CD4-positive, alpha-beta T cell treated with Interleukin-15 for 4 hours (primary cell): ENCODE measurements around the gene KNDC1.

ENCODE experiments used
- DNase-seq: peaks from one replicate; pipeline ENCODE4 v3.0.0-alpha.2; 2020; ENCODE audit warnings: low spot score

KNDC1 gene

DNA sequence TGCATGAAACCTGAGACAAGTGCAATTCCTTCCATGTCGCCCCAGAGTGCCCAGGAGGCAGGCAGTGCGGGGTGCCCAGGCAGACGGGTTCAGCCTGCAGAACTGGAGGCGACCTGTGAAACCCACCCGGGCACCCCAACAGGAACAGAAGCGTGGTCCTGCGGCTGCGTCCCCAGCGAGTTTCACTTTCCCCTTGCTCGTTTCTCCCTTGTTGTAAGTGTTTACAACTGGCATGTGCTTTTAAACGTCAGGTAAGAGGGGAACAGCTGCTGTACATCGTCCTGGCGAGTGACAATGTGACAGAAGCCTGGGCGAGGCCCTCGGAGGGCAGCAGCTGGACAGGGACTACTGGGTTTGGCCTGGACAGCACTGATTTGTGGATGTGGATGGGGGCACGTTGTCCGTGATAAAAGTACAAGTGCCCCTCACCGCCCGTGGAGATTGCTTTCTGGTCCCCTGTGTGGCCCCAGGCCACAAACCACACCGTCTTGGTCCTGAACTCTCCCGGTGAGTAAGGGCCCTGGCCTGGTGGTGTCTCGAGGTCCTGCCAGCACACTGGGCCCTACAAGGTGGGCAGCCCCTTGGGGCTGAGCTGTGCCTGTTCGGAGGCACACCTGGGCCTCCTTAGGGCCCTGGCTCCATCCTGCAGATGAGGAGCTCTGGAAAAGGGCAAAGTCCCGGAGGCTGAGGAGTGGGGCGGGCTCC, 81.6 kb downstream of the KNDC1 start:
- DNase-seq, result peak; percentile 17

DNA sequence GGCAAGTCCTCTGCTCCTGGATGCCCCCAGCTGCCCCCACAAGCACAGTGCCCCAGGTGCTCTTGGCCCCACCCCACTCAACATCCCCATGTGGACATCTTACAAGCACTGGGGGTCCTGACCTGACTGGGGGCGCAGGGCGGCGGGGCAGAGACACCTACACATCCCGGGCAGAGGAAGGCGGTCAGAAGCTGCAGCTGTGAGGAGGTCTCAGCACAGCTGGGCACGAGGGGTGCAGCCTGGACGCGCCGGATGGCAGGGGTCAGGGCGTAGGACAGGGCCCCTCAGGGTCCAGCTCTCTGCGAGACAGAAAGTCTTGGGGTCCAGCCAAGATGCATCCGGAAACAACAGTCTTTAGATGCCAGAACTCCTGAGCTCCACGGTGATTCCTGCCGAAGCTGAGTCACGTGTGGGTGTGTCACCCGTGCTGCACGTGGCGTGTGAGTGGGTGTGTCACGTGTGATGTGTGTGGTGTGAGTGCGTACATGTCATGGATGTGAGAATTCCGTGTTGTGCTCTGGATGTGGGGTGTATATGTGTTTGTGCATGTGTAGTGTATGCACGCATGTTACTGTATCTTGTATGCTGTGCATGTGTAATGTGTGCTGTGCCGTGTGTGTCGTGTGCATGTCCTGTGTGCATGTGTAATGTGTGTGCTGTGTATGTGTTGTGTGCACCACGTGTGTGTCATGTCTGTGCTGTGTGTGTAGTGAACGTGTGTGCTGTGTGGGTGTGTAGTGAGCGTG, 82.8 kb downstream of the KNDC1 start:
- DNase-seq, result no peak

DNA sequence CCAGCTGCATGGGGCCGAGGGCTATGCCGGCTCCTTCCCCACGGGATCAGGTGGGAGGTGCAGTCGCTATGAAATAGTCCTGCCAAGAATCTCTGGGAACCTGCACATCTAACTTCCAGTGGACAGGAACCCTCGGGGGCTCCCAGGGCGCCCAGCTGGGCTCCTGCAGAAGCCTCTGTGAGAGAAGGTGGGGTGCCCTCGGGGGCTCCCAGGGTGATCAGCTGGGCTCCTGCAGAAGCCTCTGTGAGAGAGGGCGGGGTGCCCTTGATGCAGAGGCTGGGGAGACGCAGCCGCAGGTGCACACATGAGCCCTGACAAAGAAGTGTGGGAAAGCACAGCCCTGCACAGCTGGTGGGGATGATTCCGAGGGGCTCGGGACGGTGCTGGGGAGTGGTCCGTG, 83.6 kb downstream of the KNDC1 start:
- DNase-seq, result no peak

- DNase-seq, result no peak
These were observed 85.6 kb downstream of the KNDC1 start for GRCh38 chr10:133245439-133246235.

GRCh38 chr10:133246236-133246626, 86.2 kb downstream of the KNDC1 start:
- no peak for DNase-seq

GRCh38 chr10:133247681-133248333, 87.8 kb downstream of the KNDC1 start:
- no peak for DNase-seq

DNA sequence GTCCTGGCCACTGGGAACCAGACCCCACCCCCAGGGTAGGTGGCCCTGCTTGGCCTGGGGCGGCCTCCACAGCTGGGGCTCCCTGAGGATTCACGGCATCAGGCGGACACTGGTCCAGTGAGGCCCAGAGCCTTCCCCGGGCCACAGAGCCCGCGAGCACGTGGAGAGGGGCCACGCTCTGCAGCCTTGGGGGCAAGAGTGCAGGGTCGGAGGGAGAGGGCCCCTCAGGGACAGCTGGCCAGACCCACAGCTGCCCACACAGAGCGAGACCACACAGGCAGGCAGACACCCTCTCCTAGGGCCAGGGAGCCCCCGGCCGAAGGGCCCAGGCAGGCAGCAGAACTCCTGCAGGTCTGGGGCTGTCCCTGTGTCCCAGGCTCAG, 88.3 kb downstream of the KNDC1 start:
- DNase-seq, result no peak

- no peak for DNase-seq
These were observed 89.2 kb downstream of the KNDC1 start for GRCh38 chr10:133249094-133249780.

GRCh38 chr10:133249975-133250754, 90.1 kb downstream of the KNDC1 start:
- no peak for DNase-seq

- no peak for DNase-seq
These were observed 91.6 kb downstream of the KNDC1 start for GRCh38 chr10:133251388-133252222.

DNA sequence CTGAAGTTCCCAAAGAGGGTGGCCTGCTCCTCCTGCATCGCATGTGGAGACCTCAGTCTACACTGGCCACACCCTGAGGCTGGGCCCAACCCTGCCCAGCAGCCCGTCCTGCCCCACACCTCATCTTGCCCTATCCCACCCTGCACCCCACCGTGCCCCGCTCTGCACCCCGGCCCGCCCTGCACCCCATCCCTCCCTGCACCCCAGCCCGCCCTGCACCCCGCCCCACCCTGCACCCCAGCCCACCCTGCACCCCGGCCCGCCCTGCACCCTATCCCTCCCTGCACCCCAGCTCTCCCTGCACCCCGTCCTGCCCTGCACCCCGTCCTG, 92.2 kb downstream of the KNDC1 start:
- no peak for DNase-seq

- DNase-seq, result no peak
These were observed 93.4 kb downstream of the KNDC1 start for GRCh38 chr10:133253361-133253955.

DNA sequence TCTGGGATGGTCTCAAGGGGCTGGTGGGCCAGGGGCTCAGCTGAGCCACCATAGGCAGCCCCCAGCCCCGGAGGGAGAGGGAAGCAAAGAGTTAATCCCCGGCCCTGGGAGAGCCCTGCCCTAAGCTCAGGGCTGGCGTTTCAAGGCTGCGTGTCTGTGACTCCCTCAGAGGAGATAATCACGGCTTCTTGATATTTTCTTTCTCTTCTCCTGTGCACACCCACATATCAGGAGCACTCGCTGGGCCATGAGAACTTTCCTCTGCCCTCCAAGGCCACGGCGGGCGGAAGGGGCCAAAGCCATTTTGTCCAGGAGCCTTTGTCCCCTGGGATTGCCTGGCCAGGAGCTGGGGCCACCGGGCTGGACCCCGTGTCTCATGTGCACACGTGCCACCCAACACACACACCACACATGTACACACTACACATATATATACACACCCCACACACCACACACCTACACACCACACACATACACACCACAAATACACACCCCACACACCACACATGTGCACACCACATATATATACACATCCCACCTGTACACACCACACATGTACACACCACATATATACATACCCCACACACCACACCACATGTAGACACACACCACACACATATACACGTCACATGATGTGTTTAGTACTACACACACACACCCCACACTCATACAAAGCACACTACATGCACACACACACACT, 94.6 kb downstream of the KNDC1 start:
- no peak for DNase-seq

DNA sequence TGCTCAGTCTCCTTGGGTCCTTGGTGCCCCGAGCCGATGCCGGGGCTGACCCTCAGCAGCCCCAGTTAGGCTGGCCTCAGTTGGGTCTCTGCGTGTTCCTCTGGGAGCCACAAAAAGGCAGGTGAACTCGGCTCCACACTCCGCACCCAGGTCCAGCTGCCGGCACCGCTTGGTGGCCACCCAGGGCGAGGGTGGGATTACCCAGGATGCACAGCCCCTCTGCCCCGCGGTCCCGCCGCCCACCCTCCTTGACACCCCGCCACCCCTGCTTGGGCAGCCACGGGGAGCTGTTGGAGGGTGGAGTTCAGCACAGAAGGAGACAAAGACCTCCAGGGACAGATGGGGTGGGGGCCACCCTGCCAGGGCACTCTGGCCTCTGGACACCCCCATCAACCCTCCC, 95.3 kb downstream of the KNDC1 start:
- no peak for DNase-seq

- DNase-seq, result peak; percentile 21
These were observed 97.6 kb downstream of the KNDC1 start for GRCh38 chr10:133257489-133258065.

DNA sequence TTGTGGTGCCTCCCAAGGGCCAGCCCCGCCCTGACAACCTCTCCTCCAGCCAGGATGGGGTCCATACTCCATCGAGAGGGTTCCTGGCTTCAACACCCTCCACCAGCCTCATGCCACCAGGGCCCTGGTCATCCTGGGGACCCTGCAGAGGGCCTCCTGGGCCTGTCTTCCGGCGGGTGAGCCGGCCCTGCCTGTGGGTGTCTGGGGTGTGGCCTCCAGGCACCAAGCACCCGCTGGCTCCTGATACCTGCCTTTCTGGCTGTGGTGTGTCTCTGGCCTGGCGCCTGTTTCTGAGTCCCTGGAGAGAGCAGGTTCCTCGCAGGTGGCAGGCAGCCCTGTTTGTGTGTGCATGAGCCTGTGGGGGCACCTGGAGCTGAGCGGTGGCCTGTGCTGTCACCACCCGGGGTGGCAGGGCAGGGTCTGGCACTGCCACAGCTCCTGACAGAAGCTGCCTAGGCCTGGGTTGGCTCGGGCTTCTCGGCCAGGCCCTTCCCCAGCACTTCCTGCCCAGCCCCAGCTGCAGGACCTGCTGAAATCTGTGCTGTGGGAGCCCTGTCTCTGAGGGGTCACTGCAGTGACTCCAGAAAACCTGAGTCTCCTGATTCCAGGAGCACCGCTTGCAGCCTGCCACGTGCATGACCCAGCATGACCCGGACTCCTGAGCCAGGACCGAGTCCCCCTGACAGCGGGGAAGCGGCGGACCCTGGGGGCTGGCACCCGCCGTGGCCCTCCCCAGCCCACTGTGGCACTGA, 98.2 kb downstream of the KNDC1 start:
- DNase-seq, result peak; percentile 29

DNA sequence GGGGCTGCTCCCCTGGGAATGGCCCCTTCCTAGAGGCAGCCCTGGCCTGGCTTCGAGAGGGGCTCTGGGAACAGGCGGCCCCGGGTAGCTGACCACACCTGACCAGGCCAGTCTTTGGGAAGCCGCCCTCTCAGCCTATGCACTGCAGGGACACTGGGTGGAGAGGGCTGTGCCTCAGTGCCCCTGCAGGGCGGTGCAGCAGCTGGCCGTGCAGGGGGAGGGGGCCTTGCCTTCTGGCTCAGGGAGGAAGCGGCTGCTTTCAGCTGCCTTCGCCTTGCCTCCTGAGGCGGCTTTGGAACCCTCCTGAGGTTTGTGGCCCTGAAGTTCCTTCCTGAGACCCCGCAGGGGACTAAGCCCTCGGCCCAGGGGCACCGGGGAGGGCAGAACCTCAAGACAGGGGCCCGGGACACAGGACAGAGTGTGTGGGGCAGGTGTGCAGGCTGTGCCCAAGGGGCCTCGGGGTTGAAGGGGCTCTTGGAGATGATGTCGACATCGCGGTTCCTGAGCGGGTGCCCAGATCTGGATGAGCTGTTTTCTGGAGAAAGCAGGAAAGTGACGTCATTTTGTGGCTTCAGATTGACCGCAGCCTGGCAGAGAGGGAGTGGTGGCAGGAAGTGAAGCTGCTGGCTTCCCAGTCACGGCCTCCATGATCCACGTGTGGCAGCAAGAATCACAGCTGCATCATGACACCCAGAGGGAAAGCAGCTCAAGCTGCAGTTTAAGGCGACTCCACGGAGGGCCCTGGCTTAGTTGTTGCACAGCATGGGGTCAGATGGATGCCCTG, 99.0 kb downstream of the KNDC1 start:
- peak; percentile 94 for DNase-seq
